GM10266 (cell line): ENCODE measurements around the gene MCCD1.
"Not testable (repeated sequence)": the region's sequence is repeated elsewhere in the genome, so short reads cannot be mapped to it uniquely, and the experiment has no call there.

Experiments
- DNase-seq: peaks from one replicate; pipeline ENCODE4 v3.0.0; 2012; ENCODE audit errors: extremely low spot score
- CTCF ChIP-seq: IDR thresholded peaks from 2 replicates; pipeline ENCODE4 v1.5.1; 2012; ENCODE audit warnings: mild to moderate bottlenecking, low read depth; ENCODE audit not compliant: control insufficient read depth, insufficient read depth; ENCODE audit errors: missing control alignments

The MCCD1 gene

GRCh38 chr6:31489086-31489485 is 39.7 kb upstream of the MCCD1 start:
- no peak for TF ChIP-seq CTCF
- no peak for DNase-seq

- DNase-seq: no peak
- TF ChIP-seq CTCF: no peak
Observed at GRCh38 chr6:31490115-31490873, 38.5 kb upstream of the MCCD1 start.

GRCh38 chr6:31493550-31493874 is 35.2 kb upstream of the MCCD1 start:
- not testable (repeated sequence) for DNase-seq

- peak; percentile 64 for DNase-seq
- TF ChIP-seq CTCF: peak; percentile 80
Observed at GRCh38 chr6:31493875-31494694, 34.7 kb upstream of the MCCD1 start.

GRCh38 chr6:31495580-31495979 is 33.2 kb upstream of the MCCD1 start:
- DNase-seq: no peak
- TF ChIP-seq CTCF: no peak

- not testable (repeated sequence) for DNase-seq
Observed at GRCh38 chr6:31496826-31497225, 31.9 kb upstream of the MCCD1 start.

GRCh38 chr6:31497531-31498476 is 31.0 kb upstream of the MCCD1 start, which contains the start of gene MICB:
Gene MICB, plus strand, starts transcription at chr6:31498145. Its CDS starts 49 bp downstream, at chr6:31498194.
- DNase-seq: peak; percentile 83
- TF ChIP-seq CTCF: no peak

- no peak for DNase-seq
- TF ChIP-seq CTCF: no peak
Observed at GRCh38 chr6:31498748-31499147, 30.0 kb upstream of the MCCD1 start.

- not testable (repeated sequence) for DNase-seq
Observed at GRCh38 chr6:31499648-31500047, 29.1 kb upstream of the MCCD1 start.
